Jurkat, Clone E6-1 (cell line): ENCODE measurements around the gene LEF1.

Experiments
- DNase-seq: peaks from one replicate; pipeline ENCODE4 v3.0.0-alpha.2; 2011; ENCODE audit warnings: low read depth, low spot score
- H3K4me3 ChIP-seq: 2 replicates; pipeline ENCODE4 v1.5.1; 2011; ENCODE audit warnings: mild to moderate bottlenecking, low read length, control low read depth, moderate library complexity

The LEF1 gene

DNA sequence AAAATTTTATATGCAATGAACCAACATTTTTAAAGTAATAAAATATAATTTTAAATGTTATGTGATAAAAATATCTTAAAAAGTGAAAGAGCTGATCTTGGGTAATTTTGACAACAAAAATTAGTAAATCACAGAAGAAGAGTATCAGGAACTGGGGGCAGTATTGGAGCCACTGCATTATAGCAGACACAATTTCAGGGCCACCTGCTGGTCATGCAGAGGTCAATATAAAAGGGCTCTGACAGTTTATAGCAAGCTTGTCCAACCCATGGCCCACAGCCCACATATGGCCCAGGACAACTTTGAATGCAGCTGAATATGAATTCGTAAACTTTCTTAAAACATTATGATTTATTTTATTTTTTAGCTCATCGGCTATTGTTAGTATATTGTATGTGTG is 13.0 kb upstream of the LEF1 start:
- DNase-seq = no peak
- H3K4me3 ChIP-seq = no peak overlapping the region

DNA sequence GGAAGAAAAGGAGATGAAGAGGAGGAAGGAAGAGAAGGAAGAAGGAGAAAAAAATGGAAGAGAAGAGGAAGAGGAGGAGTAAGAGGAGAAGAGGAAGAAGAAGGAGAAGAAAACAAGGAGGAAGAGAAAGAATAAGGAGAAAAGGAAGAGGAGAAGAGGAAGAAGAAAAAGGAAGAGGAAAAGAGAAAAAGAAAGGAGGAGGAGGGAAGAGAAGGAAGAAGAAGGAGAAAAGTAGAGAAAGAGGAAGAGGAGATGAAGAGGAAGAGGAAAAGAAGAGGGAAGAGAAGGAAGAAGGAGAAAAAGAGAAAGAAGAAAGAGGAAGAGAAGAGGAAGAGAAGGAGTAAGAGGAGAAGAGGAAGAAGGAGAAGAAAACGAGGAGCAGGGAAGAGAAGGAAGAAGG is 11.8 kb upstream of the LEF1 start:
- H3K4me3 ChIP-seq = no peak overlapping the region
- no peak for DNase-seq

DNA sequence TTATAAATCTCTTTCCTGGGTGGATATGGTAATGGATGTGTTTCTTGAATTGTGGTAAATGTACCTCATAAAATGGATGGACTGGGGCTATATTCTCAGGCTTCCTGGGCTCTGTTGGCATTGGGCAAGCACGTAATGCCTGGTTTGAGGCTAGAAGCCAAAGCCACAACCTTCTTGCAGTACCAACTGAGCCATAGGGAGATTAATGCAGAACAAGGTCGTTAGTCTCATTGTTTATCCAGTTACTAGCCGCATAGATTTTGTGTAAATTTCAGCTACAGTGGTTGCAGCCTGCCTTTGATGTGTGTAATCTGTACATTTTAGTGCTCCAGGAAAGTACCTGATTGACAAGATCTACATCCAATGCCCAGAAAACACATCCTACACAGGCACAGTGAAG is 7.2 kb upstream of the LEF1 start:
- no peak overlapping the region for H3K4me3 ChIP-seq
- peak; percentile 75 for DNase-seq

DNA sequence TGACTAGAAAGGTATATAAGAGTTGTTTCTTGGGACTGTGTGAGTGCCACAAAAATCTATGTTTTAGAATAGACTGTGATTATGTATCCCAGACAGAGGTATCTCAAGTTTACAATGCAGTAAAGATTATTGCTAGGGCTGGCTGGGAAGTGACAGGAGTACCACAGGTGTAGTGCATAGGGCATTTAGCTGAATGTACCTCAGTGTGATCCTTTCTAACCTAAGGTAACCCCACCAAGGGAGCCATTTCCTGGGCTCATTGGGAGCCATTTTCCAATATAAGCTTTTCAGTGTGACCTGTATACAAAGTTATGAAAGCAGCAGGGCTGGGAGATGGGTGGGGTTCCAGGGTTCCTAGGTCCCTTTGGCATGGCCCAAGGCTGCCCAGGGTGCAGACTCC is 6.1 kb upstream of the LEF1 start:
- DNase-seq = no peak

DNA sequence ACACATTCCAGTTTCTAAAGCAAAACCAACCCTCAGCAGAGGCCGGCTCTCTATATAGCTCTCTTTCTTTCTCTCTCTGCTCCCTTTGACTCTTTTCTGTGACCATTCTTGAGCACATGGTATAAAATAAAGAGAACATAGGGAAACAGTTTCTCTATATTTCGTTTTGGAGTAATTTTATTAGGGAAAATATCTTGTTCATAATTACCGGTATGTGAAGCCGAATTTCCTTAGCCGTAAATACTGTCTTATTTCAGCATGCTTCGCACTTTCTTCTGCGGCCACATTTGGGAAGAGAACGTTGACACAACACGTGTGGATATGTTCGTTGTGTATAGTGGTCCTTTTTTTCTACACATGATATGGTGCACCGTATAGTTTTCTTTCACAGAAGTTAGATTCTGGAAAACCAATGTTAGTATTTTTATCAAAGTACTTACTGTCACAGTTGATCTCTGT is 4.9 kb upstream of the LEF1 start:
- no peak for DNase-seq
- H3K4me3 ChIP-seq = peak overlapping the region; percentile 88

More for the DNA sequence above, 6.1 kb upstream of the LEF1 start:
- no peak overlapping the region for H3K4me3 ChIP-seq

DNA sequence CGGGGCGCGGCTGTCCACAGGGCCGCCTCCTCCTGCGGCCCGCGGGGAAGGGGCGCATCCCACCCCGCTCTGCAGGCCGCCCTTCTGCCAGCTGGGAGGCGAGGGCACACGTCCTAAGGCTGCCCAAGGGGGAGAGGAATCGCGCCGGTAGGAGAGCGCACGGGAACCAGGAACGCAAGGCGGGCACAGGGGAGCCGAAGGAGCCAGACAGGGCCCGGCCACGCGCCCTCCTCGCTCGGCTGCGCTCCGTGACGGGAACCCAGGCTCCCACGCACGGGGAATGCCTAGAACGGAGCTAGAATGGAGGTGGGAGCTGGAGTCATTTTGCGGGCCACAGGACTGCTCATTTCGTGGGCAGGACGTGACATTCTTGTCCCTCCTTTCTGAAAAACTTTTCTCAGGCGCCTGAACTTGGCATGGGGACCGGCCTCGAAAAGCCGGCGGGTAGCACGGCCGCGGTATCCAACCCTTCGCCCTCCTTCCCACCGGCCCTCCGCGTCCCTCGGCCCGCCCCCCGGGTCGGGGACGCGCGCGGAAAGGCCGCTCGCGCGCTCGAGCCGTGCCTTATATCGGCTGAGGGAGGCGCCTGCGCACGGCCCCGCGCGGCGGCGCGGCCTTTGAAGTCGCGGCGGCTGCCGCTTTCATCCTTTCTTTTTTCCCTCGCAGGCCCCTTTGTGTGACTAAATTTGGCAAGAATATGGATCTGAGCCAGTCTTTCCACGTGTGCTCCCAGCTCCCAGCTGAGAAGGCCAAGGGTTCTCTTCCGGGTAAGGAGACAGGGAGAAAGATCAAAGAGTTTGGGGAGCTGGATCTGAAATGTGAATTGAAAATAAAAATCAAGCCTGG is 4.2 kb upstream of the LEF1 start:
- H3K4me3 ChIP-seq = peak overlapping the region; percentile 88
- DNase-seq = peak; percentile 91

DNA sequence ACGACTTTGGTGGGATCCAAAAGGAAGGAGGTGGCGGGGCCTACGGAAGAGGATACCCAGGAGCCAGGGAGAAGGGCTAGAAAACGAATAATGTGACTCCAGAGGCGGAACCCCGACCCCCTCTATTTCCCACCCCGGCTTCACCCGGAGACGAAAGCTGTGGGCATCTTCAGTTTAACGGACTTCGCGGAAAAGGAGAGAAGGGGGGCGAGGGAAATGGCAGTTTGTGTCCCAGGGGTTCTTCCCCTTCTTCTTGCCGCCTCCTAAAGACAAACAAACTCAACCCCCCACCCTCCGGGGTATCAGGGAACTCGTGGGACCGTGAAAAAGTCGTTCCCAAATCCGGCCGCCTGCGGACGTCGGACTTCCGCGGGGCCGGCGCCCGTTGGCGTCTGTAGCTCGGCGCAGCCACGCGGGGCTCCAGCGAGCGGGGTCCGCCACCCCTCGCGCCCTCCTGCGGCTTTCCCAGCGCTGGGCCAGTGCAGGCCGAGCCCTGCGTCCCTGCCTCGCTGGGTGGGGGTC is 3.6 kb upstream of the LEF1 start:
- DNase-seq = no peak

DNA sequence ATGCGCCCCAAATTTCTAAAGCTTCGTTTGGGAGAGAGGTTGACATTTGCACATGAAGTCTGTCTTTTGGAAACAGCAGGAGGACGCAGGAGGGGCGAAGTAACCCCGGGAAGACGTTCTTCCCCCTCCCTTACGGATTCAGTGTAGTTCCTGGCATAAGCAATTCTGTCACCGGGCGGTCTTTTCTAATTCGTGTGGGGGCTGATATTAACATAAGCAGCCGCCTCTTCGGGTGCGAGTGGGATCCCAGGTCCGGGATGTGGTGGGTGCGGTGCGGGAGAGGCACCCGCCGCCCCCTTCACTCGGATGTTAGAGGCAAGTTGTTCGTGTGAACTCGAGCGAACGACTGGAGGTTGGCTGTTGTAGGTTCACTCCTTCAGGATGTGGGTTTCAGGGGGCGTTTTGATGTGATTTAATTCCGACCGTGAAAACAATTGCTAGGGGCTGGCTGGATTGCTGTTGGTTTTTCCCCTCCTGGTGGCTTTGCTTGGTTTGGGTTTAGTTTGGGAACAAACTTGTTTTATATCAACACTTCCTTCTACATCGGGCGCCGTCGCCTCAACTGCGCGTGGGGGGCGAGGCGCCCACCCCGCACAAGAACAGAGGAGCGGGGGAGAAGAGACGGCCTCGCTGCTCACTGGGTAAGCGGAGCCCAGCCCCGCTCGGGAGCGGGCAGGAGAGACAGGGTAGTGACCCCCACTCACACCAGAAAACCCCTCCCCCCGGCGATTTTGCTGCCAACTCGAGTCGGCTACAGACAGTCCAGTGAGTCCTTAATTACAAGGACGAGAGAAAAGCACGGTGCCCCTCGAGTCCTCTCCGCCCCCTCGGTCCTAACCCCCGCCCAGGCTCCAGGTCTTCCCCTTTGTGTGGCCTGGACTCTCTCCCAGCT is 2.9 kb upstream of the LEF1 start:
- H3K4me3 ChIP-seq = peak overlapping the region; percentile 88
- peak; percentile 99 for DNase-seq

More for the DNA sequence above, 3.6 kb upstream of the LEF1 start:
- H3K4me3 ChIP-seq = peak overlapping the region; percentile 88

DNA sequence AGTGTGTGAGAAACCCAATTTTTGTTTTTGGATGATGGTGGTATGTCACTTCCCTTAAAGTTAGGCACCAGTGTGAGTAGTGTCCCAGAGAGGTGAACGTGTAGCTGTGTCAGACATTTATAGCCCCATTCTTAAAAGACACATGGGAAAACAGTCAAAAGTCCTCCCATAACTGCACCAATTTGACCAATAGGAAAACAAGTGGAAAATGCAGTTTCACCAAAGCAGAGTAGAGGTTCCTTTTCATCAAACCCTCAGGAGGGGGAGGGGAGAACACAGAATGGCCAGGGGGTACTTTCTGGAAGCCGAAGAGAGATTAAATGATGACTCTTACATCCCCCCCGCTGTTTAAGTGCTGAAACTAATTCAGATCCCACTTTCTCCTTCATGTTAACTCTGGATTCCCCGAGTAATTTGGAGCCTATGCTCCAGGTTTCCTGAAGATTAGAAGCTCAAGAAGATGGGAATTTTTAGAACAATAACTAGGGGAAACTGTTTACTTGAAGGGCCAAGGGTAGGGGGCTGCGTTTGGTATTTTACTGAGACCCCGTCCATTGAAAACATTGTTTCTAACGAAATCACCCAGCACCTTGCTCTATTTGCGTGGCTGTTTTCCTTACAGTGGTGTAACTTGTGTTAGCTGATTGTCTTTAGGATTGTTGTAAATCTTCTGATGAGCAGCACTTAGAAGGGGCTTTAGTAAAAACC is 2.1 kb upstream of the LEF1 start:
- H3K4me3 ChIP-seq = peak overlapping the region; percentile 88
- peak; percentile 75 for DNase-seq

DNA sequence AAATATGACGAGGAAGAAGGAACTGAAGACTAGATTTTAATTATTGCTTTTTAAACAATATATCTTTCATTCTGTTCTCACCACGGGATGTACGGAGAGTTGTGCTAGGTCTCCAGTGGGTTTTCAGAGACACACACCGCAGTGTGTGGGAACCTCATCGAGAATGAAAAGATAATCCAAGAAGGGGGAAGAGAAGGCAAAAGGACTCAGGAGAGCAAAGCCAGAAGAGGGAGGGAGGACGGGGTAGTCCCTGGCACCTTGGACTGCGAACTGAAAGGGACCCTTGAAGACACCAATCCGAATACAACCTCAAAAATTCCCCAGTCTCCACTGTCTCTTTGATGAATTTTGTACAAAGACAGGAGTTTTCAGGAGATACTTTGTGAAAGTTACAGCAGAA is 932 bp upstream of the LEF1 start:
- DNase-seq = no peak
- peak overlapping the region; percentile 92 for H3K4me3 ChIP-seq

DNA sequence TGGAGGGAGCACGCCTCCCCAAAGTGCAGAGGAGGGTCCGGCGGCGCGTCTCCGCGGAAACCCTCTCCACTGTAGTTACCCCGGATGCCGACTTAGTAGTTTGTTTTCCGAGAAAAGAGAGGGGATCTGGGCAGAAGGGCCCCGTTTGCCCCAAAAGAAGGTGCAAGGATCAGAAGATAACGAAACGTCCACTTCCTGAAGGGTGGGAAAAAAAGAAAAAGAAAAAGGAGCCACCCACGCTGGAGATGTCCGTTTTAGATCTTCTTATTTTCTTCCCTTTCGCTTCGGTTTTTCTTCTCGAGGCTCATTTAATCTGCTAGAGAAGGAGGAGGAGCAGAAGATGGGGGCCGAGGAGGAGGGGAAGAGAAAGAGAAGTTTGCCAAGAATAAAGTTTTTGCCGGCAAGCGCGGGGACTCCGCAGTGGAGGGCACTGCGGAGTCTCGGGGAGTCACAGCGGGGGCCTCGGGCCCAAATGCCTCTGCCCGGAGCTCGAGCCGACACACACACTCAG is 517 bp downstream of the LEF1 start:
- no peak for DNase-seq
- H3K4me3 ChIP-seq = peak overlapping the region; percentile 92

DNA sequence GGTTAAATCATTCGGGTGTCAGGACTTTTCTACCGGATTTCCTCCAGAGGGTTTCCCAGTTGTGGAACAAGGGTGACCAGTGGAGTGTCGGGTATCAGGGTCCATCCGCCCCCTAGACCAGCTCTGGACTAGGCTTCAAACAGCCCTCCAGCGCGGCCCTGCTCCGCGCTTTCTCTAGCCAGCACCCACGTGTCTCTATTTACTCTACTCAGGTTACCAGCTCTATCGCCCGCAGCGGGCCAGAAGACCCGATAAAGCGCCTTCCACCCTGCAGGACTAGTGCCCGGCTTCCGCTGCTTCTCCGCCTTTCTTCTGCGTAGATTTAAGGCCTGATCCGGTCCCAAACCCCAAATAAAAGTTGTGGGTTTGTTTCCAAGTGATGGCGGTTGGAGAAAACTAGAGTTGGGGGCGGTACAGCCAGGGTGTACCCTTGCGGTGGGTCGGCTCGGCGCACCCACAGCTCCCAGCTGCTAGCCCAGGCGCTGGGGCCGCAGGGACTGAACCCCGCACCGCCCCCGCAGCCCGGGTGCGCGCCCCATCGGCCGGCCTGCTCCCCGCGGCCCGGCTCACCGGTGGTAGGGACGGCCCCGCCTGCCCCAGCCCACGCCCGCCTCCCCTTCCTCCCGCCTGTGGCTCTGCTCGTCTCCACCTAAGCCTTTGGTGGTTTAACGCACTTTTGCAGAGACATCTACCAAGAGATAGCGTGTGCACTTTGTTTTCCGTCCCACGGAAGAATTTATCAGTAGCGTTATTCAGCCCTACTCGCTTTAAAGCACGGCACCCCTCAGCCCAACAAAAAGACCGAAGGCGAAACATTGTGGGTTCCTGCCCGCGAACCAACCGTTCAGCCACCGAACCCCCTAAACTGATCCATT is 2.1 kb downstream of the LEF1 start:
- DNase-seq = peak; percentile 76
- peak overlapping the region; percentile 92 for H3K4me3 ChIP-seq

DNA sequence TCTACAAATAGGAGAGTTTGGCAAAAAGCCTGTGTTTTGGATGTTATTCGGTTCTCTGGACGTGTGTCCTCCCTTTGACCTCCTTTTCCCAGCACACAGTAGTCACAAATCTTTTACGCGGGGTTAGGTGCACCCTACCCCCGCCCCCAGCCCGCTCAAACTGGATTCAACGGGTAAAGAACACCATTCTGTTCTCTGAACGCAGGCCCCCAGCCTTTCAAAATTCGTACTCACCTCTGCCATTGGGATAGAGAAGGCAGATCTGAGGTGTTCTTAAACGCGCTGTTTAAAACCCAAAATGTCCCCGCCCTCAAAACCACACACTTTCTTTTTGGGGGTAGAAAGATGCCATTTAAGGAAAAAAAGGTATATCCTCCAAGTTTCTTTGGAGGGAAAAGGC is 2.7 kb downstream of the LEF1 start:
- peak overlapping the region; percentile 92 for H3K4me3 ChIP-seq
- peak; percentile 93 for DNase-seq

DNA sequence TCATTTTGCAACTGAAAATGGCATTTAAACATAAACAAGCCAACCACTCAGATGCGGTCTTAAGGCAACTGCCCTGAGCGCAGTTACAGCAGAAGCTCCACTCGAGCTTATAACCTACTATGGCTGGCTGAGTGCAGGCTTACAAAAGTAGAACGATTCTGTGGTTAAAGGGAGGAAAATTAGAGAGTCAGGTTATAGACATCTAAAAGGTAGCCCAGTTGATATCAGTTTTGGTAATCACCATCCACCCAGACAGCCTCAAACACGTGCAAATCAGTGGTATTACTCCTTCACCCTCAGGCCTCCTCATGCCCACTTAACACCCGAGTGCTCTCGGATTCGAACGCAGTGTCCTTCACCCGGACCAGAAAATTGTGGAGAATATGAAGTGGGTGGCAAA is 3.1 kb downstream of the LEF1 start:
- DNase-seq = no peak
- H3K4me3 ChIP-seq = peak overlapping the region; percentile 92

DNA sequence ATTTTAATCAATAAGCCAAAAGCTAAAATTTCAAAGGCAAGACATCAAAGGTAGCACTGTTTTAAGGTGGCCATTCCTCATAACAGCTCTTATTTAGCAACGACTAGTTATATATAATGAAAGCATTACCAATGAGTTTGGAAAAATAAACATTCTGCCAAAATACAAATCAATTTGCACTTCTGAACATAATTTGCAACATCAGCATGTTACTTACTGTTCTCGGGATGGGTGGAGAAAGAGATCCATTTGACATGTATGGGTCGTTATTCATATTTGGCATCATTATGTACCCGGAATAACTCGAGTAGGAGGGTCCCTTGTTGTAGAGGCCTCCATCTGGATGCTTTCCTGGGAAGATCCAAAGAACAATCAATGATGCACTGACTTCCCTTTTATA is 5.4 kb downstream of the LEF1 start:
- no peak for DNase-seq
- peak overlapping the region; percentile 92 for H3K4me3 ChIP-seq

DNA sequence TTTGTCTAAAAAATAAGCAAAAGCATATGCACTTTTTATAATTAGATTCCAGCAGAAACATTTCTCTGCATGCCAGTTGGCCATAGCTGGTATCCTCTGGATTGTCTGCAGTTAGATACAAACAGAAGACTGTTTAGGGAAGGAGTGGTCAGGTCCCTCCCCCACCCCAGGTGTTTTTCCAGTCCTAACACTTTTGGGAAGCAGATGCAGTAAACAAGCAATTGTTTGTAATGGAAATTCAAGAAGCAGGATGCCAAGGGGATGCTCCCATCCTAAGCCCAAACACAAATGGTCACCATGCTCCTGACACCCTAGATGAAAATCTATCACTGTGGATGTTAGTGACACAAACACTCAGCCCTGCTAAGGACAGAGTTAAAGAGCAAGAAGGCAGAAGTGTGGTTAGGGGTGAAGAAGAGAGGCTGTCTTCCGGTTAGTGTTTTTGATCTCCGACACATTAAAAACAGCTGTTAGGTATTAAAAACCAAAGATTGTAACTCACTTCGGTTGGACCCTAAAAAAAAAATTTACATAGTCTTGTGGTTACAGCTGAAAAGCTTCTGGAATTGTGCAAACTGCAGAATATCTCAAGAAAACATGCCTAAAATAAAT is 7.9 kb downstream of the LEF1 start:
- DNase-seq = peak; percentile 89
- peak overlapping the region; percentile 92 for H3K4me3 ChIP-seq

DNA sequence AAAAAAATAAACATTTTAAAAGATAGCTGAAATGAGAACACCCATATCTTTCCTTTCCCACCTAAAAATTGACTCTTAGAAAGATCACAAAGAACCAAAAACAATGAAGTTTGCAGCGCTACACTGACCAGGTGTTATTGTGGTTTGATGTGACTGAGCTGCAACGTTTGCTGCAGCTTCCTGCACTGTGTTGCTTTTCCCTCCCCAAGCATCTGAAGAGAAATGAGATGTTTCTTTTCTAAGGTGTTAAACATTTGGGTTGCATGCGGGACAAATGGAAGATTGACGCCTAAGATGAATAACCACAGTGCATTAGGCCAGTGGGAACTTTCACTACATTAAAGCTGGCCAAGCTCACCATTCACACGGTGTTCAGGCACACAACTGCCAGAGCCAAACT is 8.9 kb downstream of the LEF1 start:
- peak overlapping the region; percentile 92 for H3K4me3 ChIP-seq
- DNase-seq = peak; percentile 77

DNA sequence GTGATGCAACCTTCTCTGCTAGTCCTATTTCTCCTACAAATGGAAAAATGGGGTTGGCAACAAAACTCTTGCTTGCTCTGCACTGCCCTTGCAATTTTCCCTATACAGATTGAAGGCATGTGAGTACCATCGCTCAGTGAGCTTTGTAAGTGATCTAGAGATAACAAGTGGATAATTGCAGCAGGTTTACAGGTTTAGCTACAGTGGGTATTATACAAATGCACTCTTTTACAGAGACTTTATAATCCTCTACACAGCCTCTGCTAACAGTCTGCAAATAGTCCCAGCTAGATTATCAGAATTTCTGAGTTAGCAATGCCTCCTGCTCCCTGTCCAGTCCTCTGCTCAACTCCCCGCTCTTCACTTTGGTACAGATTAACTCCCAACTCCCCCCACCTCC is 11.1 kb downstream of the LEF1 start:
- no peak overlapping the region for H3K4me3 ChIP-seq
- no peak for DNase-seq
